HG03565 (cell line): ENCODE data around the gene ALG11.
"Not testable (repeated sequence)": the region's sequence is repeated elsewhere in the genome, so short reads cannot be mapped to it uniquely, and the experiment has no call there.

ENCODE experiments used
- ATAC-seq: cut with Tn5 transposase; IDR thresholded peaks from one replicate; pipeline ENCODE4 v1.9.1; 2021; ENCODE audit warnings: mild to moderate bottlenecking, moderate library complexity; ENCODE audit not compliant: unreplicated experiment

Gene ALG11

GRCh38 chr13:52026246-52026626 is 14.0 kb downstream of the ALG11 start:
- no peak for ATAC-seq

- no peak for ATAC-seq
Measured at GRCh38 chr13:52027832-52028231, 15.6 kb downstream of the ALG11 start.

- ATAC-seq = no peak
Measured at GRCh38 chr13:52029569-52029968, 17.4 kb downstream of the ALG11 start.

- not testable (repeated sequence) for ATAC-seq
Measured at GRCh38 chr13:52030401-52030800, 18.2 kb downstream of the ALG11 start.

GRCh38 chr13:52033039-52033438 is 20.8 kb downstream of the ALG11 start:
- ATAC-seq = no peak

GRCh38 chr13:52034616-52035226 is 22.5 kb downstream of the ALG11 start:
- no peak for ATAC-seq

- no peak for ATAC-seq
Measured at GRCh38 chr13:52036037-52036436, 23.8 kb downstream of the ALG11 start.

- no peak for ATAC-seq
Measured at GRCh38 chr13:52043675-52044074, 31.5 kb downstream of the ALG11 start.

GRCh38 chr13:52047463-52047862 is 35.3 kb downstream of the ALG11 start:
- ATAC-seq = no peak

- no peak for ATAC-seq
Measured at GRCh38 chr13:52048516-52048915, 36.3 kb downstream of the ALG11 start.

GRCh38 chr13:52051400-52051799 is 39.2 kb downstream of the ALG11 start:
- no peak for ATAC-seq

- no peak for ATAC-seq
Measured at GRCh38 chr13:52053460-52053859, 41.3 kb downstream of the ALG11 start.

GRCh38 chr13:52061064-52061463 is 48.9 kb downstream of the ALG11 start:
- not testable (repeated sequence) for ATAC-seq

GRCh38 chr13:52061587-52061986 is 49.4 kb downstream of the ALG11 start:
- ATAC-seq = no peak

GRCh38 chr13:52067237-52067636 is 55.0 kb downstream of the ALG11 start:
- no peak for ATAC-seq

- no peak for ATAC-seq
Measured at GRCh38 chr13:52070929-52071523, 58.8 kb downstream of the ALG11 start.
